Left lung (tissue), 10 donors: ENCODE measurements around the gene HOXD12. TPM values are rescaled to one million over a fixed set of nuclear protein-coding genes. Genes with fewer than 3 reads are reported as not detected.

Experiments
- ATAC-seq: fragments of 200-7000 bp; cut with Tn5 transposase; one replicate; pipeline ENCODE4 v1.9.1; 2020; ENCODE audit warnings: moderate library complexity
- DNase-seq, 4 donors: peaks; one replicate each; pipeline ENCODE4 v3.0.0-alpha.2; 2013 to 2020
- H3K27ac ChIP-seq, 2 donors: fragments of 200-600 bp; sonication (generic) in 1 of 2; one replicate each; pipeline versions ENCODE4 v1.5.0 to v1.8.0; 2020 to 2021
- H3K27me3 ChIP-seq, 2 donors: fragments of 200-600 bp; sonication (generic) in 1 of 2; one replicate each; pipeline versions ENCODE4 v1.5.0 to v1.8.0; 2020 to 2021
- H3K36me3 ChIP-seq, 2 donors: fragments of 200-600 bp; sonication (generic) in 1 of 2; one replicate each; pipeline versions ENCODE4 v1.5.0 to v1.8.0; 2020 to 2021
- H3K4me1 ChIP-seq, 2 donors: fragments of 200-600 bp; one replicate each; pipeline ENCODE4 v1.8.0; 2021
- H3K4me3 ChIP-seq, 2 donors: fragments of 200-600 bp; sonication (generic) in 1 of 2; one replicate each; pipeline versions ENCODE4 v1.5.0 to v1.8.0; 2020 to 2021; ENCODE audit warnings: mild to moderate bottlenecking in 1 of 2
- H3K9me3 ChIP-seq, 2 donors: fragments of 200-600 bp; sonication (generic) in 1 of 2; one replicate each; pipeline versions ENCODE4 v1.5.0 to v1.8.0; 2020 to 2021
- CTCF ChIP-seq, 2 donors: fragments of 200-600 bp; sonication (generic) in 1 of 2; IDR thresholded peaks; one replicate each; pipeline versions ENCODE4 v1.5.0 to v1.8.0; 2021; ENCODE audit warnings: antibody characterized with exemption in 2 of 2
- intact Hi-C, 2 donors: fragments of 100-400 bp; cut with DNase I; formaldehyde crosslinking; loops; one replicate each; pipeline versions ENCODE4 v1.11.2 to v1.14.2; 2022
- polyA plus RNA-seq, 6 donors: library from polyadenylated mRNA; unstranded; fragments of 120-200 nt; gene quantifications; one replicate each; pipeline ENCODE4 v1.2.1, GENCODE V29; 2013; ENCODE audit not compliant: insufficient read length in 6 of 6
- total RNA-seq, 2 donors: library from RNA; stranded (reverse); fragmentation: NEBNext Ultra II Directional; extraction: Animal tissue kit (Norgen Biotek cat#: 25700); gene quantifications; one replicate each; pipeline ENCODE4 v1.2.1, GENCODE V29; 2021
- donor health status: DM: no; HTN: yes; CAD: no.
- donor health status: DM: no; HTN: no; CAD: no.

HOXD12 gene
- total and polyA plus RNA-seq, 8 donors = not detected

- TF ChIP-seq CTCF (IDR thresholded peaks at IDR 0.05) = no peak
- no peak for ATAC-seq
- Histone ChIP-seq H3K36me3 (no peaks in the 10 kb centered on the region), H3K4me1 (peaks cover 12 to 20% of the 10 kb centered on the region in 2 donors), H3K4me3 (no peak overlapping the region), H3K9me3 (no peaks in the 10 kb centered on the region), H3K27me3 (peaks cover 74 to 100% of the 10 kb centered on the region in 2 donors), H3K27ac (no peak overlapping the region)
- intact Hi-C loops = loop anchor here in 1 of 2 donors (5.0 to 10.0 kb wide), 2 partner anchors 418 to 676 kb away; no protein-coding TSS in a partner anchor
- DNase-seq = no peak
Measured at GRCh38 chr2:176138923-176139660, 39.5 kb downstream of the HOXD12 start.

- no peaks in the 10 kb centered on the region for H3K9me3 ChIP-seq
- ATAC-seq (peak; percentile 10), DNase-seq (no peak)
- TF ChIP-seq CTCF (IDR thresholded peaks at IDR 0.05) = no peak
- H3K4me3 ChIP-seq = peak overlapping the region in 1 of 2 donors; percentile 31
- no peaks in the 10 kb centered on the region for H3K36me3 ChIP-seq
- H3K27ac ChIP-seq = no peak overlapping the region
- H3K4me1 ChIP-seq = peaks cover 12 to 20% of the 10 kb centered on the region in 2 donors
- intact Hi-C loops = loop anchor here in 1 of 2 donors (5.0 to 10.0 kb wide), 3 partner anchors 315 to 675 kb away; no protein-coding TSS in a partner anchor
- peaks cover 69 to 100% of the 10 kb centered on the region in 2 donors for H3K27me3 ChIP-seq
Measured at GRCh38 chr2:176139661-176140512, 40.3 kb downstream of the HOXD12 start.

GRCh38 chr2:176140513-176141317, 41.1 kb downstream of the HOXD12 start:
- intact Hi-C loops = loop anchor here in 1 of 2 donors (10.0 kb wide), 1 partner anchor 314 kb away; no protein-coding TSS in a partner anchor
- Histone ChIP-seq H3K9me3 (no peaks in the 10 kb centered on the region), H3K4me1 (peaks cover 12 to 20% of the 10 kb centered on the region in 2 donors), H3K4me3 (peak overlapping the region; percentile 18 to 31), H3K36me3 (no peaks in the 10 kb centered on the region), H3K27ac (no peak overlapping the region), H3K27me3 (peaks cover 69 to 100% of the 10 kb centered on the region in 2 donors)
- peak; percentile 54 to 89 (median 80) for DNase-seq
- peak; percentile 97 for ATAC-seq
- TF ChIP-seq CTCF (IDR thresholded peaks at IDR 0.05) = peak; percentile 81

GRCh38 chr2:176142281-176142680, 42.7 kb downstream of the HOXD12 start:
- H3K9me3 ChIP-seq = no peaks in the 10 kb centered on the region
- intact Hi-C loops = loop anchor here in 1 of 2 donors (10.0 kb wide), 1 partner anchor 313 kb away; no protein-coding TSS in a partner anchor
- H3K27me3 ChIP-seq = peaks cover 69 to 100% of the 10 kb centered on the region in 2 donors
- no peak overlapping the region for H3K4me3 ChIP-seq
- no peaks in the 10 kb centered on the region for H3K36me3 ChIP-seq
- no peak for TF ChIP-seq CTCF (IDR thresholded peaks at IDR 0.05)
- H3K27ac ChIP-seq = no peak overlapping the region
- DNase-seq (no peak), ATAC-seq (no peak)
- H3K4me1 ChIP-seq = peaks cover 4 to 12% of the 10 kb centered on the region in 2 donors
